ENCODE measurements around the gene TLL2. TPM values are rescaled to one million over a fixed set of nuclear protein-coding genes. Genes with fewer than 3 reads are reported as not detected.

The TLL2 gene
- total and polyA plus RNA-seq, 9 of the 15 experiments (the other 6 are each of a cell fraction or from before 2014, with no cell fraction given): 0.09 TPM; not detected in 8

DNA sequence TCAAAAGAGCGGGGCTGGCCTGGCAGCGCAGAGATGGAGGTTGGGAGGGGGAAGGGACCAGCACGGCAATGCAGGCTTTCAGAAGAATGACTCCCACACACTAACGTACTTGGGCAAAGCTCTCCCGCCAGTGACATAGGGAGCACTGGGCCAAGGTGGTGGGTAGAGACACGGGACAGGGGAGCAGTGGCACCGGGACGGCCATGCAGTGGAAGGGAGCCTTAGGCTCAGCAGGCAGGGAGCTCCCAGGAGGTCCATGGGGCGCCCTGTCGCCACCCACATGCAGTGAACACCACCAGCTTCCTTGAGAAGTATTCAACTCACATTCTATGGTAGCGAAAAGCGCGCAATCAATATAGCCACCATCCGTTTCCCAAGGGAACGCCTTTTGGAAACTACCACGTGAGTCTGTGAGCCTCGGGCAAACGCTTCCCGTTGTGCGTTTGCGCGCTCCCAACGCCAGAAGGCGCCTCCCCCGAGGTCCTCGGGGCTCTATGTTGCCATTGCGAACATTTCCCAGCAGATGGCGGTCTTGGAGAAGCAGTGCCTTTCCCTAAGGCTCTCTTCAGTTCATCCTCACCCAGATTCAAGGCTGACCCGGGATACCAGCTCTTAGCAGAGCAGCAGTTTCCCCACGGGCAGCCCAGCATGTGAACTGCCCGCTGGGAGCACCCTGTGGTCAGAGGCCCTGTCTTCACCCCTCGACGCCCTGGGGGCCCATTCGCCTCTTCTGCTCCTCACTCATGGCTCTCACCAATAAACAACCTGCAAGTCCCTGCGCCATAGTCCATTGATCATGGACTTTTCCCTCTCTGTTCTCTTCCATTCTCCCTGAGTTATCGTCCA lies 138.5 kb downstream of the TLL2 start:
- in situ Hi-C loops (cut with MboI): no loop called here
- peaks cover 0 to 9% of the 10 kb centered on the region in 2 experiments; a peak in 1 of 5 replicates for H3K4me1 ChIP-seq (replicated peaks in 1 of 2; ENCODE audit: control insufficient read depth in 2 of 2, insufficient read depth in 2 of 2, low read length in 2 of 2)
- intact Hi-C loops (cut with micrococcal nuclease): loop anchor here (10.0 kb wide), 1 partner anchor 370 kb away; no protein-coding TSS in a partner anchor
- H3K27me3 ChIP-seq (ENCODE audit: control insufficient read depth in 2 of 2, insufficient read depth in 2 of 2, low read length in 2 of 2): peaks cover 0 to 23% of the 10 kb centered on the region in 2 experiments; a peak in 2 of 5 replicates
- DNase-seq (ENCODE audit: extremely low read depth in 1 of 4, low spot score in 3 of 4) (peak; percentile 84 to 86 (median 85)), ATAC-seq (peak; percentile 95), FAIRE-seq (peak; percentile 95)
- no peaks in the 10 kb centered on the region for H3K36me3 ChIP-seq (ENCODE audit: control insufficient read depth, insufficient read depth, low read length)
- H3K9me3 ChIP-seq (replicated peaks; ENCODE audit: control insufficient read depth, insufficient read depth, low read depth, low read length): no peaks in the 10 kb centered on the region
- POLR2A ChIA-PET: interaction anchor here (0.6 kb wide), 1 partner anchor 821 kb away, joined by 3 read pairs; no protein-coding TSS in a partner anchor
- H3K27ac ChIP-seq (ENCODE audit: extremely low read depth, low read depth, low read length): no peak overlapping the region
- no peaks in the 10 kb centered on the region for H3K79me2 ChIP-seq (ENCODE audit: control insufficient read depth, insufficient read depth, low read length)
- H3K9ac ChIP-seq (ENCODE audit: insufficient read depth in 1 of 2, low read depth in 2 of 2, low read length in 2 of 2): peak overlapping the region in 1 of 2 experiments; percentile 70; a peak in 2 of 4 replicates
- no TSS peak for BruUV-seq (replicated peaks)
- peak overlapping the region; percentile 16 for H3K4me3 ChIP-seq
- CTCF ChIA-PET (ENCODE audit: low intra/inter-chr PET ratio): interaction anchor here (0.5 to 1.7 kb wide), 4 partner anchors 78 to 835 kb away, joined by 3 to 9 read pairs (median 4); no protein-coding TSS in a partner anchor
- H4K20me1 ChIP-seq (replicated peaks; ENCODE audit: control insufficient read depth, insufficient read depth, low read length): 0 out of 2 replicates have a peak, but pooled peaks cover 5% of the 10 kb centered on the region
- H2AFZ ChIP-seq (ENCODE audit: low read depth, low read length): peak overlapping the region; percentile 89
- WGBS (ENCODE audit: insufficient coverage, low coverage, missing lambda C conversion rate): 4% methylated on average over 23 of the region's 36 CpGs
- peak overlapping the region; percentile 72 for H3K4me2 ChIP-seq (ENCODE audit: insufficient read depth, low read length)
- H3K9me1 ChIP-seq (ENCODE audit: control insufficient read depth, insufficient read depth, low read length): no peaks in the 10 kb centered on the region
- TF ChIP-seq CXXC5 (CRISPR knock-in tag; IDR thresholded peaks at IDR 0.05) (peak; percentile 55), ATF1 (CRISPR knock-in tag; IDR thresholded peaks at IDR 0.05) (no peak), ATF1 (tag; IDR thresholded peaks at IDR 0.05) (peak; percentile 20; the same call in 1 of the 2 replicates), NRF1 (conservative IDR thresholded peaks at IDR 0.05 in 1 of 2, IDR thresholded peaks at IDR 0.05 in 1 of 2) (peak in 1 of 2 experiments; percentile 54; a peak in 3 of 4 replicates), ZNF263 (CRISPR knock-in tag; IDR thresholded peaks at IDR 0.05; ENCODE audit: borderline replicate concordance) (0 out of 2 replicates have a peak, but pooled peaks have one; percentile 26), TRIM24 (IDR thresholded peaks at IDR 0.05) (no peak), ZNF12 (CRISPR knock-in tag; IDR thresholded peaks at IDR 0.05) (no peak), HDAC1 (IDR thresholded peaks at IDR 0.05) (no peak), ZFPM2 (CRISPR knock-in tag; IDR thresholded peaks at IDR 0.05) (no peak), CTBP1 (IDR thresholded peaks at IDR 0.05; ENCODE audit: borderline replicate concordance) (peak; percentile 44; the same call in 1 of the 2 replicates), FOXK2 (conservative IDR thresholded peaks at IDR 0.05 in 1 of 2, IDR thresholded peaks at IDR 0.05 in 1 of 2; ENCODE audit: low read depth in 2 of 2) (peak in 1 of 2 experiments; percentile 62; a peak in 3 of 4 replicates), HDAC3 (IDR thresholded peaks at IDR 0.05; ENCODE audit: borderline replicate concordance, partially characterized antibody) (no peak), POLR2AphosphoS2 (IDR thresholded peaks at IDR 0.05; ENCODE audit: low read length) (no peak), DPF2 (IDR thresholded peaks at IDR 0.05) (no peak)
- TF ChIP-seq, protein P1, sequence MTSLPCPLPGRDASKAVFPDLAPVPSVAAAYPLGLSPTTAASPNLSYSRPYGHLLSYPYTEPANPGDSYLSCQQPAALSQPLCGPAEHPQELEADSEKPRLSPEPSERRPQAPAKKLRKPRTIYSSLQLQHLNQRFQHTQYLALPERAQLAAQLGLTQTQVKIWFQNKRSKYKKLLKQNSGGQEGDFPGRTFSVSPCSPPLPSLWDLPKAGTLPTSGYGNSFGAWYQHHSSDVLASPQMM (CRISPR knock-in tag; IDR thresholded peaks at IDR 0.05): no peak
- TF ChIP-seq, protein P2, sequence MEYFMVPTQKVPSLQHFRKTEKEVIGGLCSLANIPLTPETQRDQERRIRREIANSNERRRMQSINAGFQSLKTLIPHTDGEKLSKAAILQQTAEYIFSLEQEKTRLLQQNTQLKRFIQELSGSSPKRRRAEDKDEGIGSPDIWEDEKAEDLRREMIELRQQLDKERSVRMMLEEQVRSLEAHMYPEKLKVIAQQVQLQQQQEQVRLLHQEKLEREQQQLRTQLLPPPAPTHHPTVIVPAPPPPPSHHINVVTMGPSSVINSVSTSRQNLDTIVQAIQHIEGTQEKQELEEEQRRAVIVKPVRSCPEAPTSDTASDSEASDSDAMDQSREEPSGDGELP (CRISPR knock-in tag; IDR thresholded peaks at IDR 0.05; ENCODE audit: borderline replicate concordance): peak; percentile 46; the same call in 1 of the 2 replicates
- TF ChIP-seq, protein P3, sequence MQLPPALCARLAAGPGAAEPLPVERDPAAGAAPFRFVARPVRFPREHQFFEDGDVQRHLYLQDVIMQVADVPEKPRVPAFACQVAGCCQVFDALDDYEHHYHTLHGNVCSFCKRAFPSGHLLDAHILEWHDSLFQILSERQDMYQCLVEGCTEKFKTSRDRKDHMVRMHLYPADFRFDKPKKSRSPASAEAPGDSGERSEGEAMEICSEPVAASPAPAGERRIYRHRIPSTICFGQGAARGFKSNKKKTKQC (CRISPR knock-in tag; IDR thresholded peaks at IDR 0.05): peak; percentile 34; the same call in 1 of the 2 replicates
- TF ChIP-seq, protein P4, sequence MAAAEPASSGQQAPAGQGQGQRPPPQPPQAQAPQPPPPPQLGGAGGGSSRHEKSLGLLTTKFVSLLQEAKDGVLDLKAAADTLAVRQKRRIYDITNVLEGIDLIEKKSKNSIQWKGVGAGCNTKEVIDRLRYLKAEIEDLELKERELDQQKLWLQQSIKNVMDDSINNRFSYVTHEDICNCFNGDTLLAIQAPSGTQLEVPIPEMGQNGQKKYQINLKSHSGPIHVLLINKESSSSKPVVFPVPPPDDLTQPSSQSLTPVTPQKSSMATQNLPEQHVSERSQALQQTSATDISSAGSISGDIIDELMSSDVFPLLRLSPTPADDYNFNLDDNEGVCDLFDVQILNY (CRISPR knock-in tag; IDR thresholded peaks at IDR 0.05): 0 out of 2 replicates have a peak, but pooled peaks have one; percentile 60

All from K562 (cell line).